OCI-LY1 (cell line): ENCODE measurements around the gene FRMD7.

Experiments used
- EZH2 ChIP-seq: fragments of 200-600 bp; sonication (generic), shearing (Covaris generic); IDR thresholded peaks from 2 replicates; pipeline ENCODE4 v1.8.0; 2017; ENCODE audit warnings: borderline replicate concordance, mixed run types, mild to moderate bottlenecking, antibody characterized with exemption, low read length, moderate library complexity, mixed read lengths
- TF ChIP-seq, protein P1 (sequence below): fragments of 200-600 bp; sonication (generic), shearing (Covaris generic); IDR thresholded peaks from 2 replicates; pipeline ENCODE4 v1.5.1; 2017; ENCODE audit warnings: mild to moderate bottlenecking, antibody characterized with exemption, low read length, moderate library complexity, mixed read lengths

DNA sequence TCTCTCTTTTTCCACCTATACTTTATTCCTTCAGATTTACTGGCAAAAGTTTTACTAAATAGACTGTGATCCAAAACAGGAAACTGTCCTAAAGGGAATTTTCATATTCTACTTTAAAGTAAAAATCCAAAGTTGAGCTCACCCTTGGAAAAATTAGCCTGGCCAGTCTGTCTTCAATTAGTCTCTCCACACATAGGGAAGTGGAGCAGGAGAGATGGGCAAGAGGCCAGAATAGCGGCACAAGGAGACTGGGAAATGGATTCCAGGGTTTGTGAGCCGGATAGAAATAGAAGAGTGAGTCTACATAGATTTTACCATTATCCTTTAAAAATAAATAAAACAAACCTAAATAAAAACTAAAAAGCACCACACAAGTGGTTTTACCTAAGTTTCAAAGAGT, 16.2 kb upstream of the FRMD7 start:
- TF ChIP-seq, protein P1, sequence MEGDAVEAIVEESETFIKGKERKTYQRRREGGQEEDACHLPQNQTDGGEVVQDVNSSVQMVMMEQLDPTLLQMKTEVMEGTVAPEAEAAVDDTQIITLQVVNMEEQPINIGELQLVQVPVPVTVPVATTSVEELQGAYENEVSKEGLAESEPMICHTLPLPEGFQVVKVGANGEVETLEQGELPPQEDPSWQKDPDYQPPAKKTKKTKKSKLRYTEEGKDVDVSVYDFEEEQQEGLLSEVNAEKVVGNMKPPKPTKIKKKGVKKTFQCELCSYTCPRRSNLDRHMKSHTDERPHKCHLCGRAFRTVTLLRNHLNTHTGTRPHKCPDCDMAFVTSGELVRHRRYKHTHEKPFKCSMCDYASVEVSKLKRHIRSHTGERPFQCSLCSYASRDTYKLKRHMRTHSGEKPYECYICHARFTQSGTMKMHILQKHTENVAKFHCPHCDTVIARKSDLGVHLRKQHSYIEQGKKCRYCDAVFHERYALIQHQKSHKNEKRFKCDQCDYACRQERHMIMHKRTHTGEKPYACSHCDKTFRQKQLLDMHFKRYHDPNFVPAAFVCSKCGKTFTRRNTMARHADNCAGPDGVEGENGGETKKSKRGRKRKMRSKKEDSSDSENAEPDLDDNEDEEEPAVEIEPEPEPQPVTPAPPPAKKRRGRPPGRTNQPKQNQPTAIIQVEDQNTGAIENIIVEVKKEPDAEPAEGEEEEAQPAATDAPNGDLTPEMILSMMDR: no peak
- TF ChIP-seq EZH2: no peak
